ENCODE measurements around the gene STX16.

STX16 gene

DNA sequence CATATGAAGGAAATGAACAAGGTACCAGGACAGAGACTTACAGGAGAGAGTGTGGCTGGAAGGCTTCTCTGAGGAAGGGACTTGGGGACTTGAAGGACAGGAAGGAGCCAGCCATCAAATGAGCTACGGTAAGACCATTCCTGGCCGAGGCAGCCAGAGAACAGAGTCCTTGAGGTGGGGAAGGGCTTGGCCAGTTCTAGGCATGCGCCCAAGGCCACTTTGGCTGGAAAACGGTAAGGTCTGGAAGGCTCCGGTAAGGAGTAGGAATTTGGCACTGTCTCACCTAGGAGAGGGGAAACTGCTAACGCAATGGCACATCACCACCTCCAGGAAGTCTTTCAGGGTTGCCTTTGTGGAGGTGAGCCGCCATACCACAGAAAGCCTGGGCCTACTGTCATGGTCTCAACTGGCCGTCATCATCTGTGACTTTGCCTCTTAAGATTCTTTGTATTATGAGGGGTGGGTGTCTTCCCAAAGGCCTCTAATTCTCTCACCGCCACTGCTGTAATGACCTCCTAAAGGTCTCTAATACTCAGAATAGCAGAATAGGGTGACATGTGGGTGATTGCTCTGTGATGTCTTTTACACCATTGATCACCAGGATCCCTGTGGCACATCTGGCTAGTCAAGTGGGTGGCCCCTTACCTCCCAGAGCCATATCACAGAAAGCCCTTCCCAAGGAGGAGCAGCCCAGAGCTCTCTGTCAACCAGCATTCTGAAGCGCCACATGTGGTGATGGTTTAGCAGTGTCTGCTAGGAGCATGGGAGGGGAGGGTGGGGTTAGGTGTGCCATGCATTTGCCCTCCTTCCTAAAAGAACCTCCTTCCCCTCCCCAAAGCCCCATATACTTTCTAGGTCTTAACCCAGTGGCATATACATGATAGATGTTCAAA lies 17.7 kb upstream of the STX16 start:
- DNase-seq (ENCODE audit: low read depth) = no peak
- TF ChIP-seq, protein P1, sequence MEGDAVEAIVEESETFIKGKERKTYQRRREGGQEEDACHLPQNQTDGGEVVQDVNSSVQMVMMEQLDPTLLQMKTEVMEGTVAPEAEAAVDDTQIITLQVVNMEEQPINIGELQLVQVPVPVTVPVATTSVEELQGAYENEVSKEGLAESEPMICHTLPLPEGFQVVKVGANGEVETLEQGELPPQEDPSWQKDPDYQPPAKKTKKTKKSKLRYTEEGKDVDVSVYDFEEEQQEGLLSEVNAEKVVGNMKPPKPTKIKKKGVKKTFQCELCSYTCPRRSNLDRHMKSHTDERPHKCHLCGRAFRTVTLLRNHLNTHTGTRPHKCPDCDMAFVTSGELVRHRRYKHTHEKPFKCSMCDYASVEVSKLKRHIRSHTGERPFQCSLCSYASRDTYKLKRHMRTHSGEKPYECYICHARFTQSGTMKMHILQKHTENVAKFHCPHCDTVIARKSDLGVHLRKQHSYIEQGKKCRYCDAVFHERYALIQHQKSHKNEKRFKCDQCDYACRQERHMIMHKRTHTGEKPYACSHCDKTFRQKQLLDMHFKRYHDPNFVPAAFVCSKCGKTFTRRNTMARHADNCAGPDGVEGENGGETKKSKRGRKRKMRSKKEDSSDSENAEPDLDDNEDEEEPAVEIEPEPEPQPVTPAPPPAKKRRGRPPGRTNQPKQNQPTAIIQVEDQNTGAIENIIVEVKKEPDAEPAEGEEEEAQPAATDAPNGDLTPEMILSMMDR (conservative IDR thresholded peaks at IDR 0.05; ENCODE audit: low read length) = no peak
- no peak overlapping the region for H3K4me3 ChIP-seq (ENCODE audit: low read length)

DNA sequence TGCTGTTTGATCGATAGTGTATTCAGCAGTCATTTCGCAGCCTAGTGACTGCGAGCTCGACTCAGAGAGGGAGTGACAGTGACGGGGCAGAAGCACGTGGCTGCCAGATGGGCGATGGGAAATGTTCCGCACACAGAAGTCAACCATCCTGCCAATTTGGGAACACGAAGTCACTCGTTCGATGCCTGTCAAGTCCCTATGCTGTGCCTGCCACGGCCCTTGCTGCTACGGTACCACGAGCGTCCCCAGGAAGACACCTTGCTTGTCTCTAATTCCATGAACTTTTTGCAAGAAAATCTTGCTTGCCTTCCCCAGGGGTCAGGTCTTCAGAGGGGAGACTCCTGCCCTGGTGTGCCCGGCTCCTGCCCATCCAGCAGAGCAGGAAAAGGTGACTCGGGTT lies 17.0 kb upstream of the STX16 start:
- DNase-seq (ENCODE audit: low read depth) = no peak
- no peak overlapping the region for H3K4me3 ChIP-seq (ENCODE audit: low read length)
- TF ChIP-seq, protein P1 (conservative IDR thresholded peaks at IDR 0.05; ENCODE audit: low read length) = no peak

DNA sequence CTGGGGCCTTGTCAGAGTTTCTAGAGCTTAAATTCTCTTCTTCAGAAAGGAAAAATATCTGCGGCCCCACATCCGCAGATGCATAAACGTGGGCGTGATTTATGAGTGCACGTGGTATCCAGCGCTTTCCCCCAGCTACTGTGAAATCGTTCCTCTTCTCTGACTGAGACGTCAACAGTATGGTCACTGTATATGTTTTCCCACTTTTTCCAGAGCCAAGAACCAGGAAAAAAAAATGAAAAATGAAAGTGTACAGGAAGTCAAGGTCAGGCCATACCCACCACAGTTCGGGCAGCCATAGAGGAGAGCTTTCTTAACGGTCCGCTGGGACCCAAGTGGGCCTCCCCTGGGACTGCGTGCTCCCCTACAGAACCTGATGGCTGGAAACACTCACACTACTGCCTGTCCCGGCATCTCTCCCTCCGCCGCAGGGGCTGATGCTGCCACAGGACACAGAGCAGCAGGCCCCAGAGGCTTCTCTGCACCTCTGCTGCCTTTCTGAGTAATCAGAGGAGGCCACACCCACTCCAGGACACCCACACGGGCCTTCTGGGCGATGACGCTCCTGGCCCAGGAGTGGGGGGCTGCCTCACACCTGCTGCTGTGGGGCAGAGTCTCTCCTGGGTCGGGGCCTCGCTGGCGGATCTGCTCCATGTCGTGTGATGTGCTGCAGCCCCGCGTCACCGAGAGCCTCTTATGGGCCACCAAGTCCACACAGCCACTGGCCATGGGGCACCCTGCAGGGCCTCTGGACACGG lies 16.4 kb upstream of the STX16 start:
- H3K4me3 ChIP-seq (ENCODE audit: low read length) = no peak overlapping the region
- DNase-seq (ENCODE audit: low read depth) = no peak

DNA sequence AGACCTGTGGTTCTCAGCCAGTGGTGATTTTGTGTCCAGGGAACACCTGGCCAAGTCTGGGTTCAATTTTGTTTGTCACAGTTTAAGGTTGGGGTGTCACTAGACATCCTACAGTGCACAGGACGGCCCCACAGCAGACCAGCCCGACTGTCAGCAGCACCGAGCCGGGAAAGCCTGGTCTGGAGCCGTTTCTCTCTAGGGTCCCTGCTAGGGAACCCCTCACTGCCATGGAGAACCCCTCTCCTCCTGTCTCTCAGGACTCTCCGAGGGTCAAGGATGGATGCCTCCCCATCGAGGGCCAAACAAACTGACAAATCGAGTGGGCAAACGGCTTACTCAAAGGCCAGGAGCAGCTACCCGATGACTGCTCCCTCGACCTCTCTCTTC lies 15.8 kb upstream of the STX16 start:
- no peak overlapping the region for H3K4me3 ChIP-seq (ENCODE audit: low read length)
- no peak for DNase-seq (ENCODE audit: low read depth)
- TF ChIP-seq, protein P1 (conservative IDR thresholded peaks at IDR 0.05; ENCODE audit: low read length) = no peak

More for the DNA sequence above, 16.4 kb upstream of the STX16 start:
- TF ChIP-seq, protein P1 (conservative IDR thresholded peaks at IDR 0.05; ENCODE audit: low read length) = no peak

DNA sequence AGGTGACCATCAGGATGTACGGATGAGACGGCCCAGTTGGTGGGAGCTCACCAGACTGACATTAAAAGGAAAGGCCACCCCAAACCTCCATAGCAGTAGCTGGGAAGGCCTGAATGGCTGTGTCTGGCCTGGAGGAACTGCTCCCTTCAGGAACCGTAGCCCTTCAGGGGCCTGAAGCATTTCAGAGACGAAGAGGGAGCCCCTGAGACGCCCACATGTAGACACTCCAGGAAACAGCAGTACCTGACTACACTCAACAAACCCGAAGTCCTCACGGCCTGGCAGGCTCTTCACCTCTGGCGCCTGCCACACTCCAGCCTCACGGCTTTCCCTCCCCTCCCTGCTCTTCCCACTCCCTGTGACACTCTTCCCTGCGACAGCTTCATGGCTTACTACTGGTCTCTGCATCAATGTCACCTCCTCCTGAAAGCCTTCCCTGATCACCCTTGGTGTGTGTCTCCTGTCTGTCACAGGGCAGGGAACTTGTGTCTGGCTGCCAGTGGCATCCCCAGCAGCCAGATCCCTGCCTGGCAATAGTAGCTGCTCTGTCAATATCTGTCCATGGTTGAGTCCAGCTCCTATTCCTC lies 14.6 kb upstream of the STX16 start:
- H3K4me3 ChIP-seq (ENCODE audit: low read length) = no peak overlapping the region
- DNase-seq (ENCODE audit: low read depth) = no peak
- TF ChIP-seq, protein P1 (conservative IDR thresholded peaks at IDR 0.05; ENCODE audit: low read length) = no peak

GRCh38 chr20:58636983-58637421 lies 14.1 kb upstream of the STX16 start:
- TF ChIP-seq, protein P1 (conservative IDR thresholded peaks at IDR 0.05; ENCODE audit: low read length) = no peak; the same call in 1 of the 2 replicates
- no peak overlapping the region for H3K4me3 ChIP-seq (ENCODE audit: low read length)
- DNase-seq (ENCODE audit: low read depth) = no peak
